PC-9 (cell line): ENCODE measurements around the gene GPHN.

Source experiments
- CTCF ChIP-seq: fragments of 200-600 bp; sonication (generic); conservative IDR thresholded peaks from 2 replicates; pipeline ENCODE4 v1.6.1; 2017; ENCODE audit warnings: mixed run types, antibody characterized with exemption, mild to moderate bottlenecking, moderate library complexity
- EZH2 ChIP-seq: fragments of 200-600 bp; sonication (generic); IDR thresholded peaks from 2 replicates; pipeline ENCODE4 v1.8.0; 2017; ENCODE audit warnings: antibody characterized with exemption, low read depth

GRCh38 chr14:67162385-67162784, 654.4 kb downstream of the GPHN start:
- TF ChIP-seq CTCF = no peak
- no peak for TF ChIP-seq EZH2
